ENCODE results near the gene NAALADL2. TPM values are rescaled to one million over a fixed set of nuclear protein-coding genes. Genes with fewer than 3 reads are reported as not detected.

The NAALADL2 gene
- total and polyA plus RNA-seq, 2 of the 4 experiments (the other 2 are of a cell fraction), result 3.8 to 19.2 TPM

GRCh38 chr3:175342196-175342595 is 483.1 kb downstream of the NAALADL2 start:
- Histone ChIP-seq H3K18ac (ENCODE audit: low read depth, low read length) (no peak overlapping the region), H3K14ac (replicated peaks; ENCODE audit: low read depth, low read length) (no peak overlapping the region), H3K27ac (ENCODE audit: insufficient read depth, low read length) (no peak overlapping the region), H2BK15ac (ENCODE audit: low read depth, low read length) (no peak overlapping the region), H3K27me3 (ENCODE audit: control insufficient read depth, insufficient read depth, low read length) (no peaks in the 10 kb centered on the region), H4K8ac (ENCODE audit: low read depth in 2 of 2, low read length in 2 of 2) (no peak overlapping the region), H2AK9ac (replicated peaks; ENCODE audit: low read depth, low read length, poor library complexity) (no peak overlapping the region), H3K23ac (ENCODE audit: low read depth, low read length) (no peak overlapping the region), H3K4me1 (ENCODE audit: control insufficient read depth, insufficient read depth, low read length) (0 out of 2 replicates have a peak, but pooled peaks cover 2% of the 10 kb centered on the region), H4K91ac (ENCODE audit: insufficient read depth, low read depth, low read length) (no peak overlapping the region), H3K9me1 (ENCODE audit: insufficient read depth, low read length) (peaks cover 5% of the 10 kb centered on the region), H3K4me2 (ENCODE audit: low read depth, low read length) (no peak overlapping the region), H3K36me3 (ENCODE audit: control insufficient read depth, insufficient read depth, low read length) (no peaks in the 10 kb centered on the region), H3K56ac (ENCODE audit: extremely low read depth, insufficient read depth, low read length) (no peak overlapping the region), H4K5ac (ENCODE audit: low read depth, low read length) (no peak overlapping the region), H3K4me3 (ENCODE audit: insufficient read depth, low read depth, low read length) (no peak overlapping the region), H3K9me3 (ENCODE audit: control insufficient read depth, insufficient read depth, low read length) (no peaks in the 10 kb centered on the region), H2BK5ac (ENCODE audit: low read depth, low read length, poor library complexity, severe bottlenecking) (no peak overlapping the region), H3K9ac (ENCODE audit: low read depth, low read length) (no peak overlapping the region), H2BK20ac (ENCODE audit: low read depth, low read length) (no peak overlapping the region), H2AK5ac (ENCODE audit: low read depth, low read length) (no peak overlapping the region), H3K4ac (ENCODE audit: low read depth, low read length) (no peak overlapping the region), H2AFZ (replicated peaks; ENCODE audit: low read length, poor library complexity) (no peak overlapping the region), H3K79me1 (ENCODE audit: low read depth in 1 of 2, low read length in 2 of 2) (no peaks in the 10 kb centered on the region), H2BK120ac (ENCODE audit: low read depth, low read length) (no peak overlapping the region), H4K20me1 (ENCODE audit: insufficient read depth, low read length) (no peaks in the 10 kb centered on the region)
- ChIA-PET CTCF (no interaction called here), POLR2A (ENCODE audit: unreplicated experiment) (no interaction called here)
- ATAC-seq (ENCODE audit: low read depth) (no peak), DNase-seq (peak; percentile 15)
- in situ Hi-C loops (cut with MboI; ENCODE audit: low sequenced_read_pairs), result no loop called here
- TF ChIP-seq NFE2L2 (IDR thresholded peaks at IDR 0.05; ENCODE audit: low read depth, low read length), result no peak
- TF ChIP-seq MAFK (IDR thresholded peaks at IDR 0.05; ENCODE audit: low read depth, low read length), result peak; percentile 50
- dilution Hi-C loops (cut with HindIII; ENCODE audit: low sequenced_read_pairs, unreplicated experiment), result no loop called here
- intact Hi-C loops (cut with micrococcal nuclease), result no loop called here
- BruUV-seq (replicated peaks), result no TSS peak
- no CpG with 5 or more reads among the region's 3 CpGs for WGBS, 2 experiments (ENCODE audit: extremely low coverage in 2 of 2, insufficient read length in 1 of 2)

Data from IMR-90 (cell line).